Measurements from ENCODE around the gene PROZ.

- no peak for TF ChIP-seq GATA3 (IDR thresholded peaks at IDR 0.05; ENCODE audit: low read depth, low read length)
- no peak for TF ChIP-seq GATA2 (IDR thresholded peaks at IDR 0.05; ENCODE audit: low read depth, low read length)
Observed at GRCh38 chr13:113187263-113187669, 28.8 kb downstream of the PROZ start.
